Neuronal stem cell (in vitro differentiated cells): ENCODE data around the gene RFX1.

Experiments used
- DNase-seq: peaks from one replicate; pipeline ENCODE4 v3.0.0-alpha.2; 2013; ENCODE audit warnings: low spot score
- H2AFZ ChIP-seq: one replicate; pipeline ENCODE4 v1.6.1; 2013; ENCODE audit warnings: mild to moderate bottlenecking, low read length, inconsistent platforms
- H2AK5ac ChIP-seq: 2 replicates; pipeline ENCODE4 v1.6.1; 2013; ENCODE audit warnings: low read depth, mild to moderate bottlenecking, inconsistent platforms, low read length, moderate library complexity, mixed read lengths
- H2BK120ac ChIP-seq: 2 replicates; pipeline ENCODE4 v1.6.1; 2013; ENCODE audit warnings: low read depth, mild to moderate bottlenecking, inconsistent platforms, low read length, moderate library complexity, mixed read lengths
- H2BK12ac ChIP-seq: one replicate; pipeline ENCODE4 v1.6.1; 2013; ENCODE audit warnings: low read length, inconsistent platforms
- H2BK15ac ChIP-seq: 2 replicates; pipeline ENCODE4 v1.6.1; 2013; ENCODE audit warnings: mild to moderate bottlenecking, low read length, inconsistent platforms, mixed read lengths
- H2BK5ac ChIP-seq: one replicate; pipeline ENCODE4 v1.6.1; 2013; ENCODE audit warnings: inconsistent platforms, mild to moderate bottlenecking, low read length, moderate library complexity
- H3K14ac ChIP-seq: one replicate; pipeline ENCODE4 v1.6.1; 2013; ENCODE audit warnings: low read length, inconsistent platforms
- H3K18ac ChIP-seq: 2 replicates; pipeline ENCODE4 v1.6.1; 2013; ENCODE audit warnings: low read length, inconsistent platforms
- H3K23ac ChIP-seq: 2 replicates; pipeline ENCODE4 v1.6.1; 2013; ENCODE audit warnings: low read depth, mild to moderate bottlenecking, mixed read lengths, low read length, inconsistent platforms; ENCODE audit not compliant: poor library complexity
- H3K27ac ChIP-seq: replicated peaks from 3 replicates; pipeline ENCODE4 v1.5.1; 2013; ENCODE audit warnings: low read length, inconsistent platforms
- H3K27me3 ChIP-seq, 3 experiments: 2 replicates each; pipeline ENCODE4 v1.6.1; 2013; ENCODE audit warnings: low read length in 3 of 3, mild to moderate bottlenecking in 2 of 3, inconsistent platforms in 1 of 3, low read depth in 1 of 3, mixed read lengths in 1 of 3, moderate library complexity in 1 of 3; ENCODE audit not compliant: control insufficient read depth in 3 of 3, insufficient read depth in 3 of 3
- H3K36me3 ChIP-seq, 2 donors: replicated peaks in 1 of 2; 2 replicates each; pipeline ENCODE4 v1.6.1; 2013; ENCODE audit warnings: low read length in 2 of 2; ENCODE audit not compliant: control insufficient read depth in 2 of 2, insufficient read depth in 2 of 2
- H3K4ac ChIP-seq: 2 replicates; pipeline ENCODE4 v1.6.1; 2013; ENCODE audit warnings: inconsistent platforms, mild to moderate bottlenecking, low read length, moderate library complexity
- H3K4me1 ChIP-seq, 2 donors: 1 replicate in 1 of 2; 2 replicates in 1 of 2; pipeline ENCODE4 v1.6.1; 2013; ENCODE audit warnings: low read length in 2 of 2, low read depth in 1 of 2; ENCODE audit not compliant: control insufficient read depth in 2 of 2, insufficient read depth in 1 of 2
- H3K4me2 ChIP-seq: one replicate; pipeline ENCODE4 v1.6.1; 2013; ENCODE audit warnings: mild to moderate bottlenecking, low read length, inconsistent platforms; ENCODE audit not compliant: insufficient read depth, poor library complexity, severe bottlenecking
- H3K4me3 ChIP-seq, 2 donors: 2 replicates each; pipeline ENCODE4 v1.5.1; 2013; ENCODE audit warnings: low read length in 2 of 2, mild to moderate bottlenecking in 2 of 2, inconsistent platforms in 1 of 2, moderate library complexity in 1 of 2
- H3K79me1 ChIP-seq: one replicate; pipeline ENCODE4 v1.6.1; 2013; ENCODE audit warnings: low read depth, mild to moderate bottlenecking, inconsistent platforms, low read length, moderate library complexity
- H3K9ac ChIP-seq: one replicate; pipeline ENCODE4 v1.6.1; 2013; ENCODE audit warnings: mild to moderate bottlenecking, low read depth, low read length, inconsistent platforms; ENCODE audit not compliant: poor library complexity
- H3K9me3 ChIP-seq, 2 donors: replicated peaks in 1 of 2; 2 replicates each; pipeline versions ENCODE3 to v1.6.1; 2013; ENCODE audit warnings: low read length in 2 of 2, mild to moderate bottlenecking in 2 of 2, inconsistent platforms in 1 of 2, low read depth in 1 of 2, mixed read lengths in 1 of 2, moderate library complexity in 1 of 2; ENCODE audit not compliant: control insufficient read depth in 2 of 2, insufficient read depth in 1 of 2
- H4K8ac ChIP-seq: one replicate; pipeline ENCODE4 v1.6.1; 2013; ENCODE audit warnings: low read depth, mild to moderate bottlenecking, inconsistent platforms, low read length, moderate library complexity
- H4K91ac ChIP-seq: one replicate; pipeline ENCODE4 v1.6.1; 2013; ENCODE audit warnings: low read length, low read depth, mild to moderate bottlenecking, inconsistent platforms; ENCODE audit not compliant: poor library complexity
- WGBS, 2 donors: extraction: QIAGEN DNeasy Blood & Tissue Kit; methylation state at CpG; one replicate each; pipeline ENCODE4 v1.1.7; 2013; ENCODE audit warnings: missing lambda C conversion rate in 2 of 2, mixed read lengths in 1 of 2; ENCODE audit not compliant: insufficient read length in 2 of 2, insufficient replicate concordance in 1 of 2; ENCODE audit errors: extremely low coverage in 2 of 2; 5-methylcytosine and 5-hydroxymethylcytosine counted together

Gene RFX1

DNA sequence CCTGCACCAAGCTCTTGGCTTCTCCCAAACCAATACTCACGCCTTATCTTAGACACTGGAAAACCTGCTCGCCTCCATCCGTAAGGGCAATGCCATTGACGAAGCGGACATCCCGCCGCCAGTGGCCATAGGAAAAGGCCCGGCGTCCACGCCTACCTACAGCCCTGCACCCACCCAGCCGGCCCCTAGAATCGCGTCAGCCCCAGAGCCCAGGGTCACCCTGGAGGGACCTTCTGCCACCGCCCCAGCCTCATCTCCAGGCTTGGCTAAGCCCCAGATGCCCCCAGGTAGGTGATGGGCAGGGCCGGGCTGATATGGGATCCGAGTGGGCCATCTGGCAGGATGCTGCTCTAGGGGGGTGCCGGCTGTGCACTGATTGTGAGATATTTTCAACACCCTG, 92.8 kb downstream of the RFX1 start:
- H2AFZ ChIP-seq: no peak overlapping the region
- no peak overlapping the region for H3K4me2 ChIP-seq
- peaks cover 27 to 68% of the 10 kb centered on the region in 2 donors for H3K36me3 ChIP-seq
- no peak overlapping the region for H4K8ac ChIP-seq
- H2BK5ac ChIP-seq: no peak overlapping the region
- H3K4me3 ChIP-seq: peak overlapping the region in 1 of 2 donors; percentile 34
- no peaks in the 10 kb centered on the region for H3K4me1 ChIP-seq
- no peak overlapping the region for H3K4ac ChIP-seq
- H3K18ac ChIP-seq: no peak overlapping the region
- H3K14ac ChIP-seq: no peak overlapping the region
- H3K9me3 ChIP-seq: peaks cover 0 to 4% of the 10 kb centered on the region in 2 donors
- WGBS, 2 donors: no CpG with 5 or more reads among the region's 17 CpGs
- no peak overlapping the region for H4K91ac ChIP-seq
- no peak overlapping the region for H2BK120ac ChIP-seq
- peaks cover 3% of the 10 kb centered on the region for H3K79me1 ChIP-seq
- H2AK5ac ChIP-seq: no peak overlapping the region
- H2BK15ac ChIP-seq: no peak overlapping the region
- no peak for DNase-seq
- H3K23ac ChIP-seq: no peak overlapping the region
- no peak overlapping the region for H2BK12ac ChIP-seq
- no peak overlapping the region for H3K27ac ChIP-seq
- H3K9ac ChIP-seq: no peak overlapping the region
- no peaks in the 10 kb centered on the region for H3K27me3 ChIP-seq
